Neural progenitor cell (in vitro differentiated cells): ENCODE measurements around the gene BGLAP.

Experiments used
- EZH2 ChIP-seq: fragments of 200-600 bp; sonication (generic); IDR thresholded peaks from 2 replicates; pipeline ENCODE4 v1.6.1; 2017; ENCODE audit warnings: antibody characterized with exemption, mild to moderate bottlenecking, moderate library complexity
- TF ChIP-seq, protein P1 (sequence below): fragments of 200-600 bp; sonication (generic); IDR thresholded peaks from 2 replicates; pipeline ENCODE4 v1.5.1; 2017; ENCODE audit warnings: antibody characterized with exemption, mild to moderate bottlenecking

DNA sequence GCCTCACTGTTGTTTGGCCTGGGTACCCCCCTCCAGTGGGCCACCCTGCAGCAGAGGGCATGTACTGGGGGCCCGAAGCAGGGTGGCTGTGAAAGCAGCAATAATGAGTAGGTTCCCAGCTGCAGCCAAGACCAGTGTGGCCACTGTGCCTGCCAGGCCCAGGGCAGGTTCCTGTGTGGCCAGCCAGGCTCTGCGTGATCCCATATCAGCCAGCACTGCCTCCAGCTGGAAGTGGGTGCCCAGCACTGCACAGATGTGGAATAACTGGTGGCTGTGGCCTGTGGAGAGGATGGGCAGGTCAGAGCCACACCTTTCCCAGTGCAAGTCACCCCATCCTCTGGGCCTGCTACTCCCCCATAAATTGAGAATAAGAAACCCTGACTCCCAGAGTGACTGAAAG lies 2.1 kb downstream of the BGLAP start:
- TF ChIP-seq, protein P1, sequence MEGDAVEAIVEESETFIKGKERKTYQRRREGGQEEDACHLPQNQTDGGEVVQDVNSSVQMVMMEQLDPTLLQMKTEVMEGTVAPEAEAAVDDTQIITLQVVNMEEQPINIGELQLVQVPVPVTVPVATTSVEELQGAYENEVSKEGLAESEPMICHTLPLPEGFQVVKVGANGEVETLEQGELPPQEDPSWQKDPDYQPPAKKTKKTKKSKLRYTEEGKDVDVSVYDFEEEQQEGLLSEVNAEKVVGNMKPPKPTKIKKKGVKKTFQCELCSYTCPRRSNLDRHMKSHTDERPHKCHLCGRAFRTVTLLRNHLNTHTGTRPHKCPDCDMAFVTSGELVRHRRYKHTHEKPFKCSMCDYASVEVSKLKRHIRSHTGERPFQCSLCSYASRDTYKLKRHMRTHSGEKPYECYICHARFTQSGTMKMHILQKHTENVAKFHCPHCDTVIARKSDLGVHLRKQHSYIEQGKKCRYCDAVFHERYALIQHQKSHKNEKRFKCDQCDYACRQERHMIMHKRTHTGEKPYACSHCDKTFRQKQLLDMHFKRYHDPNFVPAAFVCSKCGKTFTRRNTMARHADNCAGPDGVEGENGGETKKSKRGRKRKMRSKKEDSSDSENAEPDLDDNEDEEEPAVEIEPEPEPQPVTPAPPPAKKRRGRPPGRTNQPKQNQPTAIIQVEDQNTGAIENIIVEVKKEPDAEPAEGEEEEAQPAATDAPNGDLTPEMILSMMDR = no peak
- TF ChIP-seq EZH2 = no peak
